HG03558 (cell line): ENCODE results near the gene TMSB15B.
"Not testable (repeated sequence)": the region's sequence is repeated elsewhere in the genome, so short reads cannot be mapped to it uniquely, and the experiment has no call there.

ENCODE experiments used
- ATAC-seq: cut with Tn5 transposase; IDR thresholded peaks from one replicate; pipeline ENCODE4 v1.9.1; 2021; ENCODE audit warnings: moderate number of reproducible peaks; ENCODE audit not compliant: unreplicated experiment; ENCODE audit errors: extremely low read depth

TMSB15B gene

DNA sequence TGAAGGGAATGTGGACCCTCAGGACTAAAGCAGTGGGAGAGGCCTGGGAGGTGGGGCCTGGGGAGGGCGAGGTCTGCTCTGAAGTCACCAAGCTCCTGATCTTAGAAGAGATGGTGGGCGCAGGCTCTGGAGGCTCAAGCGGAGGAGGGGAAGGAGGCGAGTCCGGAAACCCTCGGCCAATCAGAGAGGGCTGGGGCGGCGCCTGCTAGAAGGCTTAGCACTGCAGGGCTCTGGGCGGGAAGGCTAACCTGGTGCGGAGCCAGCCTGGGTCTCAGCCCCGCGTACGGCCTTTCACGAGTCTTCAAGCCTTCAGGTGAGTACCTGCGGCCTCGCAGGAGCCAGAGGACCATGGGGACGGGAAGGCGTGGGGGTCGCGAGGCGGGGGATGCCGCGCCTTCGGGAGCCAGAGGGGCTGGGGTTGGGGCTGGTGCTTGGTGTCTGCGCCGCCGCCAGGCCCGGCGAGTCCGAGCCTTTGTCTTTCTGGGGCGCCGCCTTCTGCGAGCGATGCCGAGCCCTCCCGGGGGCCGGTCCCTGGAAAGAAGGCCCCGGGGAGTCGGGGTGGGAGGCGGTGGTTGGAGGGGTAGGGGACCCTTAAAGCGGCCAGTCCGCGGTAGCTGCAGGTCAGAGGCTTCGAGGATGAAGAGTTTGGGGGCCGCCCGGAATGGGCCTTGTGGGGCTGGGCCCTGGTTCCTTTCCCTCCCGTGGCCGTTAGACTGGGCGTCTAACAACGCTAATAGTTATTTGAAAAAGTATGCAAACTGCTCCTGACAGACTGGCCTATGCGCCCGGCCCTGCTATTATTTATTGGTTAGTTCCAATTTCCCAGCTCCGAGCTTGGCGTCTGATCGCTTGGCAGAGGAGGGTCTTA lies at the start of gene TMSB15B:
Gene TMSB15B (plus strand): TSS at position 217 of the 868 bp plus-strand sequence.
- peak; percentile 92 for ATAC-seq

DNA sequence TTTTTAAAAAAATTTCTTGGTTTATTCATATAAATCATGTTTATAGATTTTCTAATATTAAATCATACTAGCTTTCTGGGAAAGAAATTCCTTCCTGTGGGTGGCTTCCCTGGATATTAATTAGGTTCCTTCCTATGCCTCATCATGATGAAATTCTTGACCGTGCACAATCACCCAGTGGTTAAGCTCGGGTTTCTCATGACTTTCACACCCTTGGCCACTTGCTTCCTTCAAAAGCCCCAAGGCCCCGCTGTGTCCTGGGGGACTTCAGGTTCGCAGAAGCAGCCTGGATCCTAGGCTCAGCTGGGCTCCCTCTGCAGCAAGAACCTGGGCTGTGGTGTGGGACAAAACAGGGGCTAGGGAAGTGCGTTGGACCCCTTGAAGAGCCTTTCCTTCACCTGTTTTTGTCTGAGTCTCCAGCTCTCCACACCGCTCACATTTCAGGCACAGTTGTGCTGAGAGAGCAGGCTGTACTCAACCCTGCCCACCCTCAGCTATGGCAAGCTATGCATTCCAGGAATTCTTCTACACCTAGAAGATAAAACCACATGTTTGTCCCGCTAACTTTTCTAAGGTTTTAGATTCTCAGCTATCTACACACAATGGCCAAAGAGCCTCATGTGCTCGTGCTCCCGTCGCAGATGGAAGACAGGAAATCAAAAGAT lies 48.9 kb upstream of the TMSB15B start:
- no peak for ATAC-seq

DNA sequence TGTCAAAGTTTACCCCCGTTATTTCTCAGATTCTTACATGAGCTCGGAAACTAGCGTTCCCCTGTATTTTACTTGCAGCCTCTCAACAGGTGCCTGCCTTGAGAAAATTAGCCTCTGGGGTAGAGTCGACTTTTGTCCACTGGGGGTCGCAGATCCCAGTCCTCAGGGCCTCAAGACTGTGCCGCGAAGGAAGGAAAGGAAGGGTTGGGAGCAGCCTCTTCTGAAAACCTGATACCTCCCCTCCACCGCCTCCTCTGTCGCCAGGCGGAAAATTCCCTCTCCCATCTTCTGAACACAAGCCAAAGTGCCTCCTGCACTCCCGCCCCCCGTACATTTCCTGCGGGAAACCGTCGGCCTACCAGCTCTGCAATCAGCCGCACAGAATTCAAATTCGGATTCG lies 44.4 kb upstream of the TMSB15B start:
- ATAC-seq, result no peak

DNA sequence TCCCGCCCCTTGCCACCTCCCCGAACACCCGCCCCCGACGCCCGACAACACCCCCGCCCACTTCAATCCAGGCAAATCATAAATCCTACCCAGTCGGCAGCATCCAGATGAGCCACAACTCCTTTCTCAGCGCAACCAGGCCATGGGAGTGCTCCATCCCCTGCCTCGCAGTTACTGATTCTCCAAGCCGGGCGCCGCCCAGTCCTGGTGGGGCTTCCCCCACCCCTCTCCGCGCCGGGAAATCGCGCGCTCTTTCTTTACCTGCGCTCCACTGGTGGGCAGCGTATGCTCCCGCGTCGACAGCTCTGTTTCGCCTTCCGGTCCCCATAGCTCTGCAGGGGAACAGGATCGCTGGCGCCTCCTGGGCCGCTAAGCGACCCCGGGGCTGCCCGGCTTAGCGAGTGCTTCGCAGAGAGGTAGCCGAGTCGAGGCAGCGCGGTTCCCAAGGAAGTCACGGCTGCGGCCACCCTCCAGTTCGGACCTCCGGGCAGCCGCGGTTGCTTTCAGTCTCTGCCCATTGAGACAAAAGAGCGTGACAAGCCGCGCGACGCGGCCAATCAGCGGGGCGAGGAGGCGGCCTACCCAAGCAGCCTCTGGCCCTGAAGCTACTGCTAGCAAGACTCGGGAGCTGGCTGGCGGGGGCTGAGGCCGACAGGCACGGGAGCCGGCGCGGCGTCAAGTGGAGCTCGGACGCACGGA lies 43.7 kb upstream of the TMSB15B start:
- ATAC-seq, result peak; percentile 47

DNA sequence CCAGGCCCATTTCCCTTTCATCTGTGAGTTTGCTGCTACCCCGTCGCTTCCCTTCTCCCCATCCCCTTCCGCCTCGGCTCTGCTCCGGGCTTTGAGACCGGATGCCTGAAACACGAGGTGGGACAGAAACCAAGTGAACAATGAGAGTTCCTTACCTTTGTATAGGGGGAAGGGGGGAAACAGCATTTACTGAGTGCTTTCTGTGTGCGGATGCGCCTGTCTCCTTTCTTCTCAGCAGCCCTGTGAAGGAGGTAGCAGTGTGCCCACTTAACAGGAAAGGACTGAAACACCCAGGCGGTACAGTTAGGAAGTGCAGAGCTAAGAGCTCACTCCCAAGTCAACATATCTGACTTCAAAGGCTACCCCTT lies 43.2 kb upstream of the TMSB15B start:
- peak; percentile 19 for ATAC-seq

DNA sequence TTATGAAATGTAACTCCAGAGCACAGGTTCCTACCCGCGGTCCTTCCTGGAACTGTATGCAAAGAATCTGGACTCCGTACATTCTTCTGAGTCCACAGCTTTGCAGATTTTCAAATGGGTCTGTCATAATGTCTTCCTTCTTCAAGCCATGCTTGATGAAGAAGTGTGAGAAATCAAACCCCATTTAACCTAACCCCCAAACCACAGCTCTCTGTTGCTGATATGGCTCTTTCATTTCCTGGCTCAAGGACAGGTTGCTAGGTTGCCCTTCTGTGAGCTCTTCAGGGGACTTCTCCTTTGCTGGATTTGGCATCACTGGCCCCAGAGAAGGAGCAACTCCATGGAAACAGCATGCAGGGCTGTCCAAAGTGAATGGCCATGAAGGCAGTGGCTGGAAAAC lies 41.9 kb upstream of the TMSB15B start:
- peak; percentile 58 for ATAC-seq

DNA sequence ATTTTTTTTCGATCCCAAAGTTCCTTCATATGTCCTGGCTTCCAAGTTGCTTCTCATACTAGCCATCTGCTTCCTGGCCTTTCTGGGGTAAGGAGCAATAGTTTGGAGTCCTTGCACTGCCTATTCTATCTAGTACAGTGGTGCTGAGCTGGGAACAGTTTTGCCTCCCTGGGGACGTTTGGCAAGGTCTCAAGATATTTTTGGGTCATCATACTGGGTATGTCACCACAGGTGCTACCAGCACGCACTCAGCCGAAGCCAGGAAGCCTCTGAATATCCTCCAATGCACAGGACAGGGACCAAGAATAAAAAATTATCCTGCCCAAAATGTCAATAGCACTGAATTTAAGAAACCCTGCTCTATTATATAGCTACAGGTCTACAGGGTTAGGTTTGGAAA lies 35.4 kb upstream of the TMSB15B start:
- ATAC-seq, result no peak

DNA sequence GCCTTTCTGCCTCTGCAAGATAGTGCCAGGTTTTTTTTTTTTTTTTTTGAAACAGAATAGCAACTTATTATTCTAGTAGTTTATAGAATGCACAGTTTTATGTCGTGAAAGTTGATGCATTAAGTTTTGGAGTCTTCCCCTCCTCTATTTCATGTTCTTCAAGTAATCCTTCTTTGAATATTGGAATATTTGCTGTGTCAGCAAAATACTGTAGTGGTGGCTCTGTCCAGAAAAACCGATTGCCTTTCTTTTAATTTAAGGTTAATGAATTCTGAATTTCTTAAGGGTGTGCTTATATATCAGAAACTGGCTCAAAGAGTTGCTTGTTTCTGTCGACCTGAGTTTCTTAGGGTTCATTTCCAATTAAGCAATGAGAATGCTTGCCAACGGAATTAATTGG lies 34.8 kb upstream of the TMSB15B start:
- ATAC-seq, result no peak

DNA sequence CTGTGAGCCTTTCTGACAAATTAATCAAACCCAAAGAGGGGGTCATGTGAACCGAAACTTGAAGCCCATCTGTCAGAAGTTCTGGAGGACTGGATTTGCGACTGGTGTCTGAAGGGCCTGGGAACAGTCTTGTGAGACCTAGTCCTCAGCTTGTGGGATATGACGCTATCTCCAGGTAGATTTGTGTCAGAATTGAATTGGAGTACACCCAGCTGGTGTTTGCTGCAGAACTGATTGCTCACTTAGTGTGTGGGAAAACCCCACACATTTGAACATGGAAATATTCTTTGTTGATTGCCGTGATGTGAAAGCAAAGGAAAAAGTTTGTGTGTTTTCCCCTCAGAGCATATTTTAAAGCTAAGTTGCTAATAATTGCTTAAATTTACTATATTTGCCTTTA lies 30.3 kb upstream of the TMSB15B start:
- ATAC-seq, result peak; percentile 71

DNA sequence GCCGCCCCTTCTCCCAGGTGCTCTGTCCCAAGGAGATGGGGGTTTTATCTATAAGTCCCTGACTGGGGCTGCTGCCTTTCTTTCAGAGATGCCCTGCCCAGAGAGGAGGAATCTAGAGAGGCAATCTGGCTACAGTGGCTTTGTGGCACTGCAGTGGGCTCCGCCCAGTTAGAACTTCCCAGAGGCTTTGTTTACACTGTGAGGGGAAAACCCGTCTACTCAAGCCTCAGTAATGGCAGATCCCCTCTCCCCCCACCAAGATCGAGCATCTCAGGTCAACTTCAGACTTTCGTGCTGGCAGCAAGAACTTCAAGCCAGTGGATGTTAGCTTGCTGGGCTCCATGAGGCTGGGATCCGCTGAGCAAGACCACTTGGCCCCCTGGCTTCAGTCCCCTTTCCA lies 22.2 kb upstream of the TMSB15B start:
- not testable (repeated sequence) for ATAC-seq

DNA sequence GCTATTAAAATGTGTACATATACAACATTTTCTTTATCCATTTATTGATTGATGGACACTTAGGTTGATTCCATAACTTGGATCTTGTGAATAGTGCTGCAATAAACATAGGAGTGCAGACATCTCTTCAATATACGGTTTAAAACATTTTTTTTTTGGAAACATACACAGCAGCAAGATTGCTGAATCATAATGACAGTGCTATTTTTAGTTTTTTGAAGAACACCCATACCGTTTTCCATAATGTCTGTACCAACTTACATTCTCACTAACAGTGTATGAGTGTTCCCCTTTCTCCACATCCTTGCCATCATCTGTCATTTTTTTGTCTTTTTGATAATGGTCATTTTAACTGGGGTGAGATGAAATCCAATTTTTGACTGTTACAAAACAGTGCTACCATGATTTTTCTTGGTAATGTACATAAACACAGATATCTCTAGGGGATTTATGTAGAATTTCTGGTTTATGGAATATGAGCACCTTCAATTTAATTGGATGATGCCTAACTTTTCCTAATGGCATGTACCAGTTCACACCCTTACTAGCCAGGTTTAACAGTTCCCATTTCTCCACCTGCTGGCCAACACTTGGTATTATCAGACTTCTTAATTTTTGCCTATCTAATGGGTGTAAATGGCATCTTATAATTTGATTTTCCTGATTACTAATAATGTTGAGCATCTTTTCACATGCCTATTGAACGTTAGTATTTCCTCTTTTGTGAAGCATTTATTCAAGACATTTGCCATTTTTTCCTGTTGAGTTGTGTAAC lies 21.0 kb upstream of the TMSB15B start:
- no peak for ATAC-seq

DNA sequence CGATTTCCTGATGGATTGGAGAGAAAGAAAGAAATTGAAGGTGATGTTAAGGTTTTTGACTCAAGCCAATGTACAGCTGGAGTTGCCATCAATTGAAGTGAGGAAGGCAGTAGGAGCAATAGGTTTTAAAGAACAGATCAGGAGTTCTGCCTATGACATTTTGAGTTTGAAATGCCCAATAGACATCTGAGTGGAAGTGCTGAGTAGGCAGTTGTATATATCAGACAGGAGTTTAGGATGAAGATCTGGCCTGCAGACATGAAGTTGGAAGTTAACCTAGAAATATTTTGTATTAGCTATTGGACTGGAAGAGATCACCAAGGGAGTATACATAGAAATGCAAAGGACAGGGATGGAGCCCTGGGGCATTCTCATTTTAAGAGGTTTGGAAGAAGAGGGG lies 12.9 kb upstream of the TMSB15B start:
- ATAC-seq, result no peak

DNA sequence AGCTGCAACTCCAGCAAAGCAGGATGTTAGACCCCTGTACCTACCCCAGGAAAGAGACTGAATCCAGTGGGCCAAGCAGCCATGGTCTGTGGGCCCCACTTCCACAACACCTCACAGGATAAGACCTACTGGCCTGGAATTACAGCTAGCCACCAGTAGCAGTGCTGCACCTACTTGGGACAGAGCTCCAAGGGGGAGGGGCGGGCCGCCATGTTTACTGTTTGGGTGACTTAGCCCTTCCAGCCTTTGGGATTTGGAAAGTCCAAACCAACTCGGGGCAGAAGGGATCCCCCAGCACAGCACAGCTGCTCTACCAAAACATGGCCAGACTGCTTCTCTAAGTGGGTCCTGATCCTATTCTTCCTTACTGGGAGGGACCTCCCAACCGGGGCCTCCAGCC lies 9.1 kb upstream of the TMSB15B start:
- ATAC-seq, result no peak

DNA sequence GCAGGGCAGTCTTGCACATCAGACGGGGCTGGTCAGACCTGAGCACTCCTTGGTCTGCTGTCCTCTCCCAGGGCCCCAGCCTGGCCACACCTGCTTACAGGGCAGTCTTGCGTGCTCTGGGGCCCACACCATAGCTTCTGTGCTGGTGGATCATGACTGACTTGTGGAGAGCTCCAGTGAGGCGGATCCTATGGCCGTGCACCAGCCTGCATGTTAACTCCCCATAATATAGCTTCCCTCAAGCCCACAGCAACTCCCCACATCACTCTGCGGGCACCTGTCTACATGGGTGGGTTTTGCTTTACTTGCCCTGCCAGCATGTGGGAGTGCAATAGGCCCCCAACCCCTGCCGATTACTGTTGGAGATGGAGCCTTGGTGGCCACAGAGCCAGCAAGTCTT lies 8.2 kb upstream of the TMSB15B start:
- no peak for ATAC-seq

DNA sequence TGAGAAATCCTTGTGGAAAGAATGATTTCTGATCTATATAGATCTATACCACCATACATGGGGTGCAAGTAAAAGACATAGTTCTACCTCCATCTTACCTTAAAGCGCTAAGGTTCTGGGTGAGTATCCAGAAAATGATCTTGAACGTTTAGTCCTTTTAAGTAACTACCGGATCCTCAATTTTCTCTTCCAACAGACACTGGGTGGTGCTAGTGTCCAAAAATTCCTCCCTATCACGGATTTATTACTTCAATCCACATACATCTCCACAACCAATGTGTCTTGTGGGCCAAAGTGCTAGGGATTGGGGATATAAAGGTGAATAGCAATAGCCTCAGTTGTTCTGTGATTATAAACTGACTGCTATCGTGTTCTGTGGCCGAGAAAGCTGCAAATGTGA lies 1.8 kb upstream of the TMSB15B start:
- not testable (repeated sequence) for ATAC-seq

DNA sequence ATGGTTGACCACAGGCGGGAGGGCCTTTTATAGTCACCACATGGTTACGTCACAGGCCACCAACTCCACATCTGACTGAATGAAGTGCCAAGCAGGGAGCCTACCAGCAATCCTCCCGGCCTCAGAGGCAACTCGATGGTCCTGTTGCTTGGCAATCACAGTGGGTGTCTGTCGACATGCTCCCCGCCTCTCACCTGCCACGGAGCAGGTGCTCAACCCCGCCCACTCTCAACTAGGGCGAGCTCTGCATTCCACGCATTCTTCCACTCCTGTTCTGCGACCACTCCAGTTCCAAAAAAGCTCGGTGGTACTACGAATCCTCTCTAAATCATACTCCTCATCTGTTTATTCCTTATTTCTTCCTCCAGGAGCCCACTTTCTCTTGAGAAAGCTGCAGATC lies 21.1 kb downstream of the TMSB15B start:
- not testable (repeated sequence) for ATAC-seq

DNA sequence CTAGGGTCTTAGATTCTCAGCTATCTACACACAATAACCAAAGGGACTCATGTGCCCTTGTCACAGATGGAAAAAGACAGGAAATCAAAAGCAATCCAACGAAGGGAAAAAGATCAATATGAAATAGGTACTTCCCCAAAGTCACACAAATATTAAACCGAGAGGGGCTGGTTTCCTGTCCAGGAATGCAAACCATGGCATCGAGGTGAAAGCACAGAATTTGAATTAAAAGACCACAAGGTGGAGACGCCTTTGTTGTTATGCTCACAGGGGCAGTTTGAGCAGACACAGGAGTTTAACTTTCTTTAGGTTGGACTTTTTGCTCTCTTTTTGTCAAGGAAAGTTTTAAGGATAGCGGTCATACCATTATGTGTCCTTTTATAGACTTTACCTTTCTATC lies 36.8 kb downstream of the TMSB15B start:
- ATAC-seq, result peak; percentile 56

DNA sequence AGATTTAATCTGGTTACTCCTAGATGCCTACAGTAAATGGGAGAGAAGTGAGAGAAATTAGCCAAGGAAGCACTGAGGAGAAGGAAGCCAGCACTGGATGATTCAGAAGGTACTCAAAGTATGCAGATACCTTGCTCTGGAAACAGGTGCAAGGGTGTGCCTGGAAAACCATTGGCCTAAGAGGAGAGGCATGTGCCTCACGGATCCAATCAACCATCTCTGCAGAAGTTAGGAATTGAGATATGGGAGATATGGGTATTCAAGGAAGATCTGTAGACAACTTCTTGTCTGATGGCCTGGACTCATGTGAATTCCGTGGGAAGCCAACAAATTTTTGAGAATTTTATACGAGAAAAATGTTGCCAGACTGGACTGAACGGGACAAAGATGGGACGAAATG lies 46.4 kb downstream of the TMSB15B start:
- ATAC-seq, result no peak

DNA sequence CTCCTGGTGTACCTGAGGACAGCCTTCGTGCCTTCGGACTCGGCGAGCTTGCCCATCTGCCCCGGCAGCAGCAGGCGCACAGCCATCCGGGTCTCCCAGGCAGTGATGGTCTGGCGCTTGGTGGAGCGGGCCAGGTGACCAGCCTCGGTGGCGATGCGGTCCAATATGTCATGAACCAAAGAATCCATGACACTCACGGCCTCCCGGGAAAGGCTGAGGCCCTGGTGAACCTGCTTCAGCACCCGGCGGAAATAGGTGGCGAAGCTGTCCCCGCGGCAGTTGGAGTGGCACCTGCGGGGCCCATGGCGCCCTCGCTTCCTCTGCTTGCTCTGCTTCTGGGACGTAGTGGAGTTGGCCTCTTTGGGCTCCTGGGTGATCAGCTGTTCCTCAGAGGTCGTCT lies 50.7 kb downstream of the TMSB15B start:
- ATAC-seq, result no peak

DNA sequence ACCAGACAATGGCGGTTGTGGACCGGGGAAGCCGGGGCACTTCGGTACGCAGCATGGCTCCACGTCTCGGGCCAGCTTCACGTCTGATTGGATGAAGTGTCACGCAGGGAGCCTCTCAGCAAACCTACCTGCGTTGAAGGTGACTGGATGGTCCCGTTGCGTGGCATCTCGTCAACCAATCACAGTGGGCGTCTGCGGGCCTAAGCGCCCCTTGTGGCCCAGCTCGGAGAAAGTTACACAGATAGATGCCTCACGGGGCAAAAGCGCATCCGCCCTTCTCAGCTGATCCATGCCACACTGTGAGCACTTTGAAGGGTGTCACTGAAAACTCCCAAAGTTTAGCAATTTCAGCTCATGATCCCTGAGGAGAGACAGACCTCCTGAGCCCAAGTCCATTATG lies 51.2 kb downstream of the TMSB15B start, which contains the start of gene H2BW1:
Gene H2BW1 (minus strand): TSS at position 103 of the 400 bp plus-strand sequence. CDS start 132 bp downstream, outside the sequence.
- no peak for ATAC-seq
